Subcutaneous adipose tissue (tissue), 4 donors: ENCODE measurements around the gene TBC1D30. TPM values are rescaled to one million over a fixed set of nuclear protein-coding genes. Genes with fewer than 3 reads are reported as not detected.

ENCODE experiments used
- CTCF ChIP-seq: fragments of 450-650 bp; IDR thresholded peaks from one replicate; pipeline ENCODE4 v1.5.1; 2016; ENCODE audit warnings: low read depth, mild to moderate bottlenecking, control low read depth, antibody characterized with exemption, moderate library complexity
- total RNA-seq, 4 donors: library from RNA; depleted of rRNA; stranded (reverse); fragments of >200 nt; gene quantifications; one replicate each; pipeline ENCODE4 v1.1.0, GENCODE V29; 2016

Gene TBC1D30
- total RNA-seq, 4 donors from 2014 or later = 3.3 to 7.7 (median 6.6) TPM

GRCh38 chr12:64915242-64915641 is 90.8 kb downstream of the TBC1D30 start:
- no peak for TF ChIP-seq CTCF

- TF ChIP-seq CTCF = no peak
These were observed 92.2 kb downstream of the TBC1D30 start for GRCh38 chr12:64916411-64917261.

- TF ChIP-seq CTCF = no peak
These were observed 93.9 kb downstream of the TBC1D30 start for GRCh38 chr12:64918344-64918743.

GRCh38 chr12:64918801-64919200 is 94.4 kb downstream of the TBC1D30 start:
- TF ChIP-seq CTCF = no peak

- no peak for TF ChIP-seq CTCF
These were observed 98.4 kb downstream of the TBC1D30 start for GRCh38 chr12:64922853-64923252.

- no peak for TF ChIP-seq CTCF
These were observed 99.1 kb downstream of the TBC1D30 start for GRCh38 chr12:64923536-64923935.

Other genes with a start within 250 kb of the TBC1D30 start
- 10 to 100 TPM; 19.4 to 46.2 (median 30.1) TPM for gene RASSF3, start 214.2 kb upstream of the TBC1D30 start, total RNA-seq
- 100 to 1,000 TPM; 143 to 384 (median 184) TPM for gene GNS, start 65.2 kb upstream of the TBC1D30 start, total RNA-seq